Caco-2 (cell line): ENCODE data around the gene SOX30. TPM values are rescaled to one million over a fixed set of nuclear protein-coding genes. Genes with fewer than 3 reads are reported as not detected.
"Not testable (repeated sequence)": the region's sequence is repeated elsewhere in the genome, so short reads cannot be mapped to it uniquely, and the experiment has no call there.

Source experiments
- Bru-seq: library from RNA; stranded (reverse); fragments of 400-500 nt; gene quantifications from one replicate; lab custom pipeline; 2021; lab: Mats Ljungman, UMichigan
- BruChase-seq, 2 experiments: library from RNA; stranded (reverse); fragments of 400-500 nt; gene quantifications; one replicate each; lab custom pipeline; 2021; lab: Mats Ljungman, UMichigan
- BruUV-seq: library from RNA; stranded (reverse); fragments of 400-500 nt; replicated peaks from 2 replicates; lab custom pipeline; 2021; lab: Mats Ljungman, UMichigan
- CTCF ChIA-PET: fragments of 300-600 bp; sonication (Branson Sonifier 250); formaldehyde crosslinking; loops from one replicate; lab custom pipeline; 2022; ENCODE audit warnings: antibody characterized with exemption; lab: Charles Lee
- POLR2A ChIA-PET: fragments of 300-600 bp; sonication (Branson Sonifier 250); formaldehyde crosslinking; loops from one replicate; lab custom pipeline; 2022; ENCODE audit warnings: antibody characterized with exemption; lab: Charles Lee
- DNase-seq, 2 experiments: peaks; one replicate each; pipeline versions ENCODE4 v3.0.0 to v3.0.0-alpha.2; 2020 to 2022
- H3K27me3 ChIP-seq: replicated peaks from 2 replicates; pipeline ENCODE4 v1.6.0; 2011; ENCODE audit warnings: low read length; ENCODE audit not compliant: control insufficient read depth, insufficient read depth
- H3K36me3 ChIP-seq: 2 replicates; pipeline ENCODE4 v1.5.1; 2011; ENCODE audit warnings: low read length; ENCODE audit not compliant: control insufficient read depth, insufficient read depth
- H3K4me1 ChIP-seq: fragments of 250-450 bp; sonication (Bioruptor Pico); 2 replicates; pipeline ENCODE4 v1.5.1; 2020; ENCODE audit warnings: mild to moderate bottlenecking
- H3K4me3 ChIP-seq: 2 replicates; pipeline ENCODE4 v1.5.1; 2011; ENCODE audit warnings: low read depth, mild to moderate bottlenecking, control low read depth, low read length
- H3K9me3 ChIP-seq: fragments of 250-450 bp; sonication (Bioruptor Pico); 2 replicates; pipeline ENCODE4 v1.5.1; 2020; ENCODE audit warnings: mild to moderate bottlenecking, moderate library complexity
- H3K27ac Mint-ChIP-seq: one replicate; pipeline ENCODE4 v1.8.0; 2022; ENCODE audit warnings: mixed read lengths; ENCODE audit not compliant: unreplicated experiment
- H3K27me3 Mint-ChIP-seq: one replicate; pipeline ENCODE4 v1.8.0; 2022; ENCODE audit warnings: mixed read lengths; ENCODE audit not compliant: insufficient read depth, unreplicated experiment
- H3K36me3 Mint-ChIP-seq: one replicate; pipeline ENCODE4 v1.8.0; 2022; ENCODE audit warnings: mild to moderate bottlenecking, mixed read lengths; ENCODE audit not compliant: insufficient read depth, unreplicated experiment
- H3K4me1 Mint-ChIP-seq: one replicate; pipeline ENCODE4 v1.8.0; 2022; ENCODE audit warnings: low read depth, mixed read lengths; ENCODE audit not compliant: unreplicated experiment
- H3K4me3 Mint-ChIP-seq: one replicate; pipeline ENCODE4 v1.8.0; 2022; ENCODE audit warnings: mild to moderate bottlenecking, moderate library complexity, mixed read lengths; ENCODE audit not compliant: unreplicated experiment
- H3K9me3 Mint-ChIP-seq: one replicate; pipeline ENCODE4 v1.8.0; 2022; ENCODE audit warnings: mixed read lengths; ENCODE audit not compliant: unreplicated experiment
- CTCF ChIP-seq, 2 experiments: fragments of 200-600 bp in 1 of 2; IDR thresholded peaks; 1 replicate in 1 of 2; 2 replicates in 1 of 2; pipeline versions ENCODE4 v1.5.1 to v1.8.0; 2011 to 2022; ENCODE audit warnings: antibody characterized with exemption in 1 of 2, control low read depth in 1 of 2, inconsistent platforms in 1 of 2, low read depth in 1 of 2, low read length in 1 of 2, mild to moderate bottlenecking in 1 of 2, moderate library complexity in 1 of 2; ENCODE audit not compliant: insufficient read depth in 1 of 2, severe bottlenecking in 1 of 2, unreplicated experiment in 1 of 2
- intact Hi-C: fragments of 100-400 bp; cut with micrococcal nuclease; formaldehyde crosslinking; loops from one replicate; pipeline ENCODE4 v1.10.0; 2022; ENCODE audit not compliant: unreplicated experiment
- long read RNA-seq: library from polyadenylated mRNA; stranded (forward); transcript quantifications from one replicate; pipeline ENCODE4 v2.0.0, GENCODE V29; 2022
- total RNA-seq: library from RNA; stranded (reverse); gene quantifications from 2 replicates; pipeline ENCODE4 v1.2.3, GENCODE V29; 2022

The SOX30 gene
- 2.9 and 3.1 TPM in 2 replicates for total RNA-seq
- Bru-seq, nascent RNA = percentile 54 among the genes with signal in this experiment
- percentile 46 among the genes with signal in this experiment for BruChase-seq, experiment 1, labeled RNA remaining after a 2-hour chase
- BruChase-seq, experiment 2, labeled RNA remaining after a 6-hour chase = percentile 40 among the genes with signal in this experiment
- long read RNA-seq, partial matches to known transcripts = 1 of 9 reads
- long read RNA-seq, other reads (novel, unspliced or antisense) = 5 of 9 reads

- peak within 1 kb of the TSS; percentile 73 for H3K4me3 Mint-ChIP-seq
- intact Hi-C loops = loop anchor here (5.0 kb wide), 2 partner anchors 60 to 75 kb away; partner anchors contain the start of gene ADAM19
- Histone ChIP-seq H3K4me1 (peaks cover 7% of the 10 kb centered on the region), H3K9me3 (no peaks in the 10 kb centered on the region), H3K4me3 (peak within 1 kb of the TSS; percentile 57), H3K36me3 (no peaks in the 10 kb centered on the region), H3K27me3 (no peaks in the 10 kb centered on the region)
- CTCF ChIA-PET = interaction anchor here (1.5 to 2.1 kb wide), 5 partner anchors 16 to 324 kb away, joined by 3 to 16 read pairs (median 6); partner anchors contain the start of genes LSM11 and THG1L
- H3K4me1 Mint-ChIP-seq = peaks cover 6% of the 10 kb centered on the region
- H3K9me3 Mint-ChIP-seq = peaks cover 9% of the 10 kb centered on the region
- H3K27me3 Mint-ChIP-seq = no peaks in the 10 kb centered on the region
- H3K36me3 Mint-ChIP-seq = peaks cover 13% of the 10 kb centered on the region
- peak within 1 kb of the TSS; percentile 90 for H3K27ac Mint-ChIP-seq
- TF ChIP-seq CTCF (IDR thresholded peaks at IDR 0.05; ENCODE audit: insufficient read depth in 1 of 2, low read depth in 1 of 2, low read length in 1 of 2, severe bottlenecking in 1 of 2, unreplicated experiment in 1 of 2) = no peak
- POLR2A ChIA-PET = interaction anchor here (0.7 to 1.5 kb wide), 3 partner anchors 28 to 205 kb away, joined by 3 to 5 read pairs (median 3); partner anchors contain the start of gene THG1L
- TSS peak; percentile 65 for BruUV-seq
- DNase-seq = no peak
Observed at GRCh38 chr5:157652377-157652692, at the start of gene SOX30. SOX30 (minus strand) TSS chr5:157652438; CDS start chr5:157652078, 360 bp downstream.

- H3K4me3 Mint-ChIP-seq, POLR2A ChIA-PET, CTCF ChIA-PET, DNase-seq, H3K9me3 Mint-ChIP-seq, intact Hi-C loops, BruUV-seq, H3K27me3 Mint-ChIP-seq, H3K27ac Mint-ChIP-seq, H3K9me3 ChIP-seq, H3K4me1 ChIP-seq, H3K27me3 ChIP-seq, H3K36me3 ChIP-seq, H3K4me1 Mint-ChIP-seq, H3K4me3 ChIP-seq, H3K36me3 Mint-ChIP-seq: not testable (repeated sequence)
Observed at GRCh38 chr5:157698674-157699073, 46.4 kb upstream of the SOX30 start.

GRCh38 chr5:157696154-157696553, 43.9 kb upstream of the SOX30 start:
- POLR2A ChIA-PET, CTCF ChIA-PET, H3K36me3 Mint-ChIP-seq, BruUV-seq, H3K4me3 ChIP-seq, H3K36me3 ChIP-seq, intact Hi-C loops, H3K27ac Mint-ChIP-seq, H3K4me1 Mint-ChIP-seq, H3K4me1 ChIP-seq, H3K9me3 ChIP-seq, H3K27me3 ChIP-seq, H3K27me3 Mint-ChIP-seq, H3K4me3 Mint-ChIP-seq, DNase-seq: not testable (repeated sequence)
- peaks cover 17% of the 10 kb centered on the region for H3K9me3 Mint-ChIP-seq

GRCh38 chr5:157693816-157694215, 41.6 kb upstream of the SOX30 start:
- DNase-seq, POLR2A ChIA-PET: not testable (repeated sequence)
- H3K9me3 Mint-ChIP-seq = peaks cover 19% of the 10 kb centered on the region

More at GRCh38 chr5:157693816-157694215, 41.6 kb upstream of the SOX30 start:
- intact Hi-C loops, H3K4me3 ChIP-seq, H3K4me3 Mint-ChIP-seq, H3K27me3 Mint-ChIP-seq, H3K27me3 ChIP-seq, CTCF ChIA-PET, H3K36me3 Mint-ChIP-seq, H3K36me3 ChIP-seq, H3K27ac Mint-ChIP-seq, BruUV-seq, H3K4me1 Mint-ChIP-seq, H3K4me1 ChIP-seq, H3K9me3 ChIP-seq: not testable (repeated sequence)
